B cell (primary cell): ENCODE data around the gene ZNF660. TPM values are rescaled to one million over a fixed set of nuclear protein-coding genes. Genes with fewer than 3 reads are reported as not detected.

ENCODE experiments used
- ATAC-seq: fragments of 200-7000 bp; cut with Tn5 transposase; one replicate; pipeline ENCODE4 v1.10.0; 2021; ENCODE audit warnings: low read depth, mild to moderate bottlenecking, moderate number of reproducible peaks, moderate library complexity
- CTCF ChIA-PET: fragments of 350-600 bp; sonication (Branson Sonifier 250); formaldehyde crosslinking; loops from one replicate; lab custom pipeline; 2021; ENCODE audit warnings: antibody characterized with exemption, inconsistent platforms; lab: Charles Lee
- POLR2A ChIA-PET: fragments of 350-600 bp; sonication (Branson Sonifier 250); formaldehyde crosslinking; loops from one replicate; lab custom pipeline; 2021; ENCODE audit warnings: antibody characterized with exemption; lab: Charles Lee
- DNase-seq: peaks from one replicate; pipeline ENCODE4 v3.0.0; 2013
- H2AFZ ChIP-seq: 2 replicates; pipeline ENCODE4 v1.6.1; 2012; ENCODE audit warnings: mild to moderate bottlenecking, low read depth, low read length; ENCODE audit not compliant: insufficient read depth, poor library complexity, severe bottlenecking
- H3K27ac ChIP-seq, 2 donors: 1 replicate in 1 of 2; 2 replicates in 1 of 2; pipeline ENCODE4 v1.5.1; 2012 to 2013; ENCODE audit warnings: low read length in 2 of 2, mild to moderate bottlenecking in 2 of 2, moderate library complexity in 1 of 2
- H3K27me3 ChIP-seq, 4 experiments: fragments of 200-600 bp in 1 of 4; sonication (generic) in 1 of 4; replicated peaks in 1 of 4; 1 replicate in 2 of 4; 2 replicates in 2 of 4; pipeline versions ENCODE4 v1.6.1 to v1.7.0; 2013 to 2016; ENCODE audit warnings: low read length in 3 of 4, mild to moderate bottlenecking in 2 of 4, mixed read lengths in 1 of 4, moderate library complexity in 1 of 4; ENCODE audit not compliant: insufficient read depth in 4 of 4, control insufficient read depth in 3 of 4; ENCODE audit errors: control extremely low read depth in 1 of 4
- H3K36me3 ChIP-seq, 2 experiments: replicated peaks in 1 of 2; 1 replicate in 1 of 2; 2 replicates in 1 of 2; pipeline versions ENCODE4 v1.6.1 to v1.7.1; 2013; ENCODE audit warnings: low read length in 1 of 2; ENCODE audit not compliant: insufficient read depth in 2 of 2, control insufficient read depth in 1 of 2; ENCODE audit errors: control extremely low read depth in 1 of 2, extremely low read depth in 1 of 2
- H3K4me1 ChIP-seq, 2 donors: fragments of 200-600 bp in 1 of 2; sonication (generic) in 1 of 2; 1 replicate in 1 of 2; 2 replicates in 1 of 2; pipeline versions ENCODE4 v1.5.1 to v1.6.1; 2013 to 2017; ENCODE audit warnings: low read length in 2 of 2; ENCODE audit not compliant: control insufficient read depth in 2 of 2, insufficient read depth in 2 of 2
- H3K4me2 ChIP-seq: replicated peaks from 2 replicates; pipeline ENCODE3; 2012; ENCODE audit warnings: mild to moderate bottlenecking, low read depth, low read length; ENCODE audit not compliant: poor library complexity, severe bottlenecking
- H3K4me3 ChIP-seq, 5 experiments: fragments of 200-600 bp in 1 of 5; sonication (generic) in 1 of 5; 1 replicate in 3 of 5; 2 replicates in 2 of 5; pipeline versions ENCODE4 v1.5.1 to v1.7.0; 2011 to 2016; ENCODE audit warnings: low read length in 4 of 5, mild to moderate bottlenecking in 4 of 5, low read depth in 2 of 5, control low read depth in 1 of 5, moderate library complexity in 1 of 5; ENCODE audit not compliant: insufficient read depth in 1 of 5; ENCODE audit errors: control extremely low read depth in 1 of 5, extremely low read depth in 1 of 5
- H3K79me2 ChIP-seq: fragments of 200-600 bp; sonication (generic); one replicate; pipeline ENCODE4 v1.6.0; 2016; ENCODE audit warnings: low read length; ENCODE audit not compliant: control insufficient read depth, insufficient read depth
- H3K9ac ChIP-seq: fragments of 200-600 bp; sonication (generic); 2 replicates; pipeline ENCODE4 v1.6.1; 2017; ENCODE audit warnings: mild to moderate bottlenecking, low read length, moderate library complexity
- H3K9me3 ChIP-seq, 3 donors: one replicate each; pipeline versions ENCODE4 v1.6.1 to v1.7.1; 2013; ENCODE audit warnings: low read length in 2 of 3; ENCODE audit not compliant: control insufficient read depth in 2 of 3, insufficient read depth in 1 of 3; ENCODE audit errors: control extremely low read depth in 1 of 3
- H4K20me1 ChIP-seq: 2 replicates; pipeline ENCODE4 v1.6.0; 2012; ENCODE audit warnings: mild to moderate bottlenecking, low read length; ENCODE audit not compliant: insufficient read depth, control insufficient read depth, poor library complexity, severe bottlenecking
- H3K27ac Mint-ChIP-seq: one replicate; pipeline ENCODE4 v1.8.0; 2021; ENCODE audit warnings: mixed read lengths
- H3K27me3 Mint-ChIP-seq: one replicate; pipeline ENCODE4 v1.8.0; 2021; ENCODE audit warnings: mixed read lengths
- H3K4me1 Mint-ChIP-seq: one replicate; pipeline ENCODE4 v1.8.0; 2021; ENCODE audit warnings: mixed read lengths
- H3K4me3 Mint-ChIP-seq: one replicate; pipeline ENCODE4 v1.8.0; 2021; ENCODE audit warnings: mixed read lengths
- H3K9me3 Mint-ChIP-seq: one replicate; pipeline ENCODE4 v1.8.0; 2022; ENCODE audit warnings: mixed read lengths; ENCODE audit not compliant: insufficient read depth
- EZH2 ChIP-seq: IDR thresholded peaks from 2 replicates; pipeline ENCODE4 v1.6.1; 2012; ENCODE audit warnings: borderline replicate concordance, low read depth, mild to moderate bottlenecking, moderate library complexity, low read length; ENCODE audit not compliant: insufficient read depth, poor library complexity, severe bottlenecking
- WGBS: methylation state at CpG from one replicate; pipeline ENCODE4 v1.1.5; 2013; ENCODE audit warnings: missing lambda C conversion rate; ENCODE audit not compliant: insufficient coverage; 5-methylcytosine and 5-hydroxymethylcytosine counted together
- intact Hi-C: fragments of 100-400 bp; cut with micrococcal nuclease; formaldehyde crosslinking; loops from one replicate; pipeline ENCODE4 v1.10.0; 2022
- polyA plus RNA-seq: library from polyadenylated mRNA; depleted of rRNA; stranded (reverse); fragments of >200 nt; gene quantifications from 2 replicates; pipeline ENCODE4 v1.2.3, GENCODE V29; 2012
- total RNA-seq, 2 donors: library from RNA; stranded (reverse); fragments of 120-200 nt in 1 of 2; gene quantifications; 1 replicate in 1 of 2; 2 replicates in 1 of 2; pipeline versions ENCODE4 v1.2.3 to v1.2.4, GENCODE V29; 2013 to 2022
- TF ChIP-seq, protein P1 (sequence below): fragments of 200-600 bp; IDR thresholded peaks from one replicate; pipeline ENCODE4 v1.8.0; 2022; ENCODE audit warnings: antibody characterized with exemption, mild to moderate bottlenecking

Gene ZNF660
- total and polyA plus RNA-seq, 2 donors (not counting 1 experiment from before 2014, with no cell fraction given) = 0.49 to 8.7 TPM

DNA sequence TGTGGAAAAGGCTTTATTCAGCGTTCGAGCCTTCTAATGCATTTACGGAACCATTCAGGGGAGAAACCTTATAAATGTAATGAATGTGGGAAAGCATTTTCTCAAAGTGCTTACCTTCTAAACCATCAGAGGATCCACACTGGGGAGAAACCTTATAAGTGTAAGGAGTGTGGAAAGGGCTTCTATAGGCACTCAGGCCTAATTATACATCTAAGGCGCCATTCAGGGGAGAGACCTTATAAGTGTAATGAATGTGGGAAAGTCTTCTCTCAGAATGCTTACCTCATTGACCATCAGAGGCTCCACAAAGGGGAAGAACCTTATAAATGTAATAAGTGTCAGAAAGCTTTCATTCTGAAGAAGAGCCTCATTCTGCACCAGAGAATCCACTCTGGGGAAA lies 57.6 kb downstream of the ZNF660 start:
- H3K27ac Mint-ChIP-seq = no peak overlapping the region
- no peak overlapping the region for H3K4me2 ChIP-seq
- H3K9me3 Mint-ChIP-seq = peaks cover 22% of the 10 kb centered on the region
- H3K36me3 ChIP-seq = peaks cover 17 to 40% of the 10 kb centered on the region in 2 experiments
- no peak overlapping the region for H3K9ac ChIP-seq
- no peak overlapping the region for H2AFZ ChIP-seq
- no peak overlapping the region for H3K4me3 ChIP-seq
- ATAC-seq (no peak), DNase-seq (no peak)
- H3K27me3 ChIP-seq = no peaks in the 10 kb centered on the region
- POLR2A ChIA-PET = no interaction called here
- intact Hi-C loops = no loop called here
- H3K9me3 ChIP-seq = peaks cover 7 to 36% (median 15%) of the 10 kb centered on the region in 3 donors
- no peaks in the 10 kb centered on the region for H3K27me3 Mint-ChIP-seq
- H3K4me1 ChIP-seq = no peaks in the 10 kb centered on the region
- peaks cover 8% of the 10 kb centered on the region for H3K79me2 ChIP-seq
- no peak overlapping the region for H3K27ac ChIP-seq
- H3K4me1 Mint-ChIP-seq = peaks cover 3% of the 10 kb centered on the region
- CTCF ChIA-PET = no interaction called here
- no CpG with 5 or more reads among the region's 4 CpGs for WGBS
- H3K4me3 Mint-ChIP-seq = no peak overlapping the region
- no peaks in the 10 kb centered on the region for H4K20me1 ChIP-seq
- TF ChIP-seq EZH2 = no peak
- TF ChIP-seq, protein P1, sequence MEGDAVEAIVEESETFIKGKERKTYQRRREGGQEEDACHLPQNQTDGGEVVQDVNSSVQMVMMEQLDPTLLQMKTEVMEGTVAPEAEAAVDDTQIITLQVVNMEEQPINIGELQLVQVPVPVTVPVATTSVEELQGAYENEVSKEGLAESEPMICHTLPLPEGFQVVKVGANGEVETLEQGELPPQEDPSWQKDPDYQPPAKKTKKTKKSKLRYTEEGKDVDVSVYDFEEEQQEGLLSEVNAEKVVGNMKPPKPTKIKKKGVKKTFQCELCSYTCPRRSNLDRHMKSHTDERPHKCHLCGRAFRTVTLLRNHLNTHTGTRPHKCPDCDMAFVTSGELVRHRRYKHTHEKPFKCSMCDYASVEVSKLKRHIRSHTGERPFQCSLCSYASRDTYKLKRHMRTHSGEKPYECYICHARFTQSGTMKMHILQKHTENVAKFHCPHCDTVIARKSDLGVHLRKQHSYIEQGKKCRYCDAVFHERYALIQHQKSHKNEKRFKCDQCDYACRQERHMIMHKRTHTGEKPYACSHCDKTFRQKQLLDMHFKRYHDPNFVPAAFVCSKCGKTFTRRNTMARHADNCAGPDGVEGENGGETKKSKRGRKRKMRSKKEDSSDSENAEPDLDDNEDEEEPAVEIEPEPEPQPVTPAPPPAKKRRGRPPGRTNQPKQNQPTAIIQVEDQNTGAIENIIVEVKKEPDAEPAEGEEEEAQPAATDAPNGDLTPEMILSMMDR = no peak

DNA sequence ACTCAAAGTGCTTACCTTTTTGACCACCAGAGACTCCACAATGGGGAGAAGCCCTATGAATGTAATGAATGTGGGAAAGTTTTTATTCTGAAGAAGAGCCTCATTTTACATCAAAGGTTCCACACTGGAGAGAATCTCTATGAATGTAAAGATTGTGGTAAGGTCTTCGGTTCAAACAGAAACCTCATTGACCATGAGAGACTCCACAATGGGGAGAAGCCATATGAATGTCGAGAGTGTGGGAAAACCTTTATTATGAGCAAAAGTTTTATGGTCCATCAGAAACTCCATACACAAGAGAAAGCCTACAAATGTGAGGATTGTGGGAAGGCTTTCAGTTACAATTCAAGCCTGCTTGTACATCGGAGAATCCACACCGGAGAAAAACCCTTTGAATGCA lies 58.3 kb downstream of the ZNF660 start:
- POLR2A ChIA-PET = no interaction called here
- WGBS = 100% methylated on average over 1 of the region's 4 CpGs
- Histone ChIP-seq H3K79me2 (peaks cover 8% of the 10 kb centered on the region), H3K4me1 (peaks cover 0 to 5% of the 10 kb centered on the region in 2 donors), H3K9ac (no peak overlapping the region), H3K9me3 (peaks cover 7 to 36% (median 15%) of the 10 kb centered on the region in 3 donors), H3K27me3 (no peaks in the 10 kb centered on the region), H3K36me3 (peaks cover 15 to 37% of the 10 kb centered on the region in 2 experiments), H3K4me3 (no peak overlapping the region), H3K27ac (no peak overlapping the region), H3K4me2 (no peak overlapping the region), H2AFZ (no peak overlapping the region), H4K20me1 (no peaks in the 10 kb centered on the region)
- TF ChIP-seq, protein P1 = no peak
- no peak for TF ChIP-seq EZH2
- Mint-ChIP-seq H3K4me1 (peaks cover 9% of the 10 kb centered on the region), H3K9me3 (peaks cover 22% of the 10 kb centered on the region), H3K27me3 (no peaks in the 10 kb centered on the region), H3K4me3 (no peak overlapping the region), H3K27ac (no peak overlapping the region)
- intact Hi-C loops = no loop called here
- ATAC-seq = no peak
- no peak for DNase-seq
- CTCF ChIA-PET = no interaction called here
